Ureter (tissue), 1 donor: Measurements from ENCODE around the gene AGK. TPM values are rescaled to one million over a fixed set of nuclear protein-coding genes. Genes with fewer than 3 reads are reported as not detected.

Experiments
- DNase-seq: peaks from one replicate; pipeline ENCODE4 v3.0.0-alpha.2; 2020; ENCODE audit warnings: low spot score
- total RNA-seq: library from RNA; stranded (reverse); gene quantifications from one replicate; pipeline ENCODE4 v1.2.4, GENCODE V29; 2023
- donor health status: DM: yes; HTN: yes; CAD: no.

AGK gene
- 43.0 TPM for total RNA-seq

- DNase-seq, result peak; percentile 77
These were observed at the start of gene AGK for GRCh38 chr7:141551094-141551781. TSS of gene AGK (plus strand) at chr7:141551410. CDS start at chr7:141555467, 4,057 bp downstream.

GRCh38 chr7:141501451-141501850 lies 49.8 kb upstream of the AGK start:
- no peak for DNase-seq

- DNase-seq, result no peak
These were observed 39.9 kb upstream of the AGK start for GRCh38 chr7:141511316-141511675.

- DNase-seq, result no peak
These were observed 39.4 kb upstream of the AGK start for GRCh38 chr7:141511676-141512396.

GRCh38 chr7:141512597-141512996 lies 38.6 kb upstream of the AGK start:
- no peak for DNase-seq

- DNase-seq, result no peak
These were observed 37.5 kb upstream of the AGK start for GRCh38 chr7:141513720-141514119.

GRCh38 chr7:141515941-141516340 lies 35.3 kb upstream of the AGK start:
- DNase-seq, result no peak

- no peak for DNase-seq
These were observed 31.6 kb upstream of the AGK start for GRCh38 chr7:141519623-141520022.

GRCh38 chr7:141522657-141523342 lies 28.4 kb upstream of the AGK start:
- DNase-seq, result no peak

- no peak for DNase-seq
These were observed 25.2 kb upstream of the AGK start for GRCh38 chr7:141525973-141526514.

GRCh38 chr7:141527076-141527475 lies 24.1 kb upstream of the AGK start:
- DNase-seq, result no peak

- no peak for DNase-seq
These were observed 22.8 kb upstream of the AGK start for GRCh38 chr7:141528399-141528798.

- DNase-seq, result peak; percentile 63
These were observed 17.9 kb upstream of the AGK start for GRCh38 chr7:141533149-141533949.

GRCh38 chr7:141534757-141535737 lies 16.2 kb upstream of the AGK start:
- no peak for DNase-seq

GRCh38 chr7:141537906-141538305 lies 13.3 kb upstream of the AGK start:
- no peak for DNase-seq

GRCh38 chr7:141541375-141541774 lies 9.8 kb upstream of the AGK start:
- DNase-seq, result no peak

- DNase-seq, result no peak
These were observed 6.4 kb upstream of the AGK start for GRCh38 chr7:141544831-141545230.

GRCh38 chr7:141549582-141549981 lies 1.6 kb upstream of the AGK start:
- no peak for DNase-seq

GRCh38 chr7:141550386-141551093 lies 670 bp upstream of the AGK start:
- DNase-seq, result peak; percentile 41

- no peak for DNase-seq
These were observed 572 bp downstream of the AGK start for GRCh38 chr7:141551782-141552181.
